Keratinocyte (primary cell): ENCODE data around the gene SYTL2. TPM values are rescaled to one million over a fixed set of nuclear protein-coding genes. Genes with fewer than 3 reads are reported as not detected.

ENCODE experiments used
- DNase-seq: peaks from one replicate; pipeline ENCODE4 v3.0.0-alpha.2; 2011; ENCODE audit warnings: low read depth, missing footprints, low spot score
- FAIRE-seq: peaks from 2 replicates; lab custom pipeline; 2011; peaks lifted over from hg19 to GRCh38; lab: Jason Lieb, UNC
- H2AFZ ChIP-seq: 2 replicates; pipeline ENCODE4 v1.6.0; 2012; ENCODE audit warnings: low read length, control low read depth, inconsistent platforms; ENCODE audit not compliant: control insufficient read depth
- H3K27ac ChIP-seq: 2 replicates; pipeline ENCODE4 v1.5.1; 2011; ENCODE audit warnings: low read length; ENCODE audit not compliant: control insufficient read depth, insufficient read depth
- H3K27me3 ChIP-seq: 3 replicates; pipeline ENCODE4 v1.6.0; 2011; ENCODE audit warnings: low read length; ENCODE audit not compliant: control insufficient read depth, insufficient read depth; ENCODE audit errors: extremely low read depth
- H3K36me3 ChIP-seq, 2 experiments: 2 replicates in 1 of 2; 3 replicates in 1 of 2; pipeline ENCODE4 v1.5.1; 2011; ENCODE audit warnings: low read length in 2 of 2, mild to moderate bottlenecking in 1 of 2; ENCODE audit not compliant: control insufficient read depth in 2 of 2, insufficient read depth in 2 of 2; ENCODE audit errors: extremely low read depth in 1 of 2
- H3K4me1 ChIP-seq: 3 replicates; pipeline ENCODE4 v1.5.1; 2011; ENCODE audit warnings: low read length; ENCODE audit not compliant: control insufficient read depth, insufficient read depth; ENCODE audit errors: extremely low read depth
- H3K4me2 ChIP-seq: 3 replicates; pipeline ENCODE4 v1.6.0; 2011; ENCODE audit warnings: low read depth, low read length; ENCODE audit not compliant: control insufficient read depth, insufficient read depth; ENCODE audit errors: extremely low read depth
- H3K4me3 ChIP-seq, 3 experiments: fragments of 200-600 bp in 1 of 3; sonication (generic) in 1 of 3; 2 replicates in 2 of 3; 3 replicates in 1 of 3; pipeline ENCODE4 v1.5.1; 2011 to 2016; ENCODE audit warnings: low read length in 3 of 3, mild to moderate bottlenecking in 3 of 3, control low read depth in 2 of 3, inconsistent platforms in 1 of 3, low read depth in 1 of 3, mixed read lengths in 1 of 3, mixed run types in 1 of 3, moderate library complexity in 1 of 3; ENCODE audit not compliant: control insufficient read depth in 2 of 3, insufficient read depth in 2 of 3; ENCODE audit errors: extremely low read depth in 1 of 3
- H3K79me2 ChIP-seq: 2 replicates; pipeline ENCODE4 v1.6.0; 2012; ENCODE audit warnings: low read length; ENCODE audit not compliant: control insufficient read depth, insufficient read depth
- H3K9ac ChIP-seq: 3 replicates; pipeline ENCODE4 v1.6.0; 2011; ENCODE audit warnings: low read length; ENCODE audit not compliant: control insufficient read depth, insufficient read depth; ENCODE audit errors: extremely low read depth
- H3K9me1 ChIP-seq: 3 replicates; pipeline ENCODE4 v1.6.0; 2011; ENCODE audit warnings: low read length; ENCODE audit not compliant: control insufficient read depth, insufficient read depth; ENCODE audit errors: extremely low read depth
- H3K9me3 ChIP-seq: 2 replicates; pipeline ENCODE4 v1.5.1; 2012; ENCODE audit warnings: low read depth, low read length; ENCODE audit not compliant: control insufficient read depth
- H4K20me1 ChIP-seq: 3 replicates; pipeline ENCODE4 v1.6.0; 2011; ENCODE audit warnings: low read length; ENCODE audit not compliant: control insufficient read depth, insufficient read depth; ENCODE audit errors: extremely low read depth
- CTCF ChIP-seq, 3 experiments: IDR thresholded peaks in 1 of 3; conservative IDR thresholded peaks in 1 of 3; optimal IDR thresholded peaks in 1 of 3; 2 replicates in 2 of 3; 3 replicates in 1 of 3; pipeline versions ENCODE3 to v1.5.1; 2011; ENCODE audit warnings: low read length in 3 of 3, mild to moderate bottlenecking in 3 of 3, moderate library complexity in 2 of 3, control low read depth in 1 of 3, inconsistent platforms in 1 of 3; ENCODE audit not compliant: insufficient read depth in 2 of 3; ENCODE audit errors: extremely low read depth in 1 of 3
- EZH2 ChIP-seq: IDR thresholded peaks from one replicate; pipeline ENCODE4 v1.6.1; 2012; ENCODE audit warnings: inconsistent platforms, mild to moderate bottlenecking, low read length, moderate library complexity
- dilution Hi-C: fragments of 300-500 bp; cut with MboI; formaldehyde crosslinking; loops from one replicate; pipeline ENCODE4 v1.7.0; 2020; ENCODE audit warnings: low sequenced_read_pairs; ENCODE audit not compliant: extremely low pct_ligation_motif_present
- polyA plus RNA-seq, 5 experiments: library from polyadenylated mRNA; depleted of rRNA in 3 of 5; stranded (reverse) in 3 of 5; stranded (forward) in 1 of 5; unstranded in 1 of 5; fragments of >200 nt; gene quantifications; 1 replicate in 1 of 5; 2 replicates in 3 of 5; 3 replicates in 1 of 5; pipeline versions ENCODE4 v1.2.1 to v1.2.3, GENCODE V29; 2011 to 2012; ENCODE audit warnings: missing spikeins in 2 of 5, low read depth in 1 of 5, low replicate concordance in 1 of 5

Gene SYTL2
- polyA plus RNA-seq, 1 donor (not counting 4 experiments of a cell fraction or from before 2014, with no cell fraction given), result 3.1 TPM

DNA sequence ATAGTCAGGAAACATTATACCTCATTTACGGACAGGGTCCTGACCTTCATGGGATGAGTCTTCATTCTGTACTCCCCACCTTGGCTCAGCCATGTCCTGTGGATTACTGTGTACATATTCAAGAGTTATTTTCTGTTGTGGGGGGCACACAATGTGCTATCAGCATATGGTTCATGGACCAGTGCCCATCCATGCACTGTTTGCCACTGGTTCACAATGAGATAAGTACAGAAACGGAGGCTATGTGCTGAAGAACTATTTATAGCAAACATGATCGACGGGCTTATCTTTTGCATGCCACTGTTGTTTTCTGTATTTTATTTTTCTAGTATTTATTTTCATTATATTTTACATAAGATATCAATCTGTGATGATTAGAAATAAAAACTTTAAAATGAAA, 68.6 kb downstream of the SYTL2 start:
- H3K27me3 ChIP-seq, result no peaks in the 10 kb centered on the region
- H2AFZ ChIP-seq, result no peak overlapping the region
- DNase-seq, result no peak
- no peaks in the 10 kb centered on the region for H3K9me1 ChIP-seq
- dilution Hi-C loops, result no loop called here
- peak overlapping the region; percentile 3 for H3K27ac ChIP-seq
- peaks cover 16% of the 10 kb centered on the region for H3K4me1 ChIP-seq
- no peaks in the 10 kb centered on the region for H3K9me3 ChIP-seq
- H3K36me3 ChIP-seq, result no peaks in the 10 kb centered on the region
- H4K20me1 ChIP-seq, result no peaks in the 10 kb centered on the region
- TF ChIP-seq EZH2, result no peak
- no peak for TF ChIP-seq CTCF (optimal IDR thresholded peaks at IDR 0.05 in 1 of 3, IDR thresholded peaks at IDR 0.05 in 1 of 3, conservative IDR thresholded peaks at IDR 0.05 in 1 of 3; ENCODE audit: extremely low read depth in 1 of 3, insufficient read depth in 2 of 3, low read length in 3 of 3)
- no peak overlapping the region for H3K9ac ChIP-seq
- H3K4me2 ChIP-seq, result no peak overlapping the region
- H3K79me2 ChIP-seq, result no peaks in the 10 kb centered on the region
- no peak overlapping the region for H3K4me3 ChIP-seq
- no peak for FAIRE-seq

DNA sequence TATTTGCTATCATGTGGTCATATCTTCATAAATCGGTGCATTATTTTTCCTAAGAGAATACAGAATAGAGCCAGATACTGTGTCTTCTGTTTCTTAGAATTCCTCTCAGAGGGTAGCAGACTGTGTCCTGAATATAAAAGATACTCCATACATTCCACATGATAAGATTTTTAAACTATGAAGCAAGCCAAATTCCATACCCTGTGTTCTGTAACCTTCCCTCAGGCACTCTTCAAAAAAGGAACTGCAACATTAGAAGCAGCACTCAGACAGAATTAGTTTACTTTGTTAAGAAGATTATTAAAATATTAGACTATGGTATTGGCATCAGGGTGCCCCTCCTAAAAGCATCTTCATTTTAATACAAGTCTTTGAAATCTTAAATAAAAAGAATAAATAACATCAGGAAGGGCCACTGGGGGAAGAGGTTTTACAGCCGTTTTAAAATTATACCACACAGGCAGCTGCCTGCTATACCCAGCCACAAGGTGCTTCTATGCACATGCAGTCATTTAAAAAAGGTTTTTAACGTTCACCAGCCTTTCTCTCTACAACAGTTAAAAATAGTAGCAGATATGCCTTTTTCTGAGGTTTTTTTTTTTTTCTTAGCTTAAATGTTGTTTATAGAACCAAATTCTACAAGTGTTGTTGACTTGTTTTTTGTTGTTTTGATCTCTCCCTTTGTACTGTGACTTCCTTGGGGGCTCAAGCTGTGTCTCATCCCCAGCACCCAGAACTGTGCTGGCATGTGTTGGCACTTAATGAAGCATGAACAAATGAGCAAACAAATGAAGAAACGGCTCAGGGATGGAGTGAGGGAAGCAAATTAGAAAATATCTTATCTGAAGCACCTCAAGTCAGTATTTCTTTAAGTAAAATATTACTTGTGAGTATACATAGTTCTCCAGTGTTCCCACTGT, 70.2 kb downstream of the SYTL2 start:
- H3K27ac ChIP-seq, result no peak overlapping the region
- TF ChIP-seq CTCF (optimal IDR thresholded peaks at IDR 0.05 in 1 of 3, IDR thresholded peaks at IDR 0.05 in 1 of 3, conservative IDR thresholded peaks at IDR 0.05 in 1 of 3; ENCODE audit: extremely low read depth in 1 of 3, insufficient read depth in 2 of 3, low read length in 3 of 3), result no peak
- no peak for TF ChIP-seq EZH2
- H2AFZ ChIP-seq, result no peak overlapping the region
- no peaks in the 10 kb centered on the region for H3K79me2 ChIP-seq
- H3K4me3 ChIP-seq, result no peak overlapping the region
- no peaks in the 10 kb centered on the region for H3K27me3 ChIP-seq
- no peak for FAIRE-seq
- no peak overlapping the region for H3K9ac ChIP-seq
- DNase-seq, result no peak
- no peak overlapping the region for H3K4me2 ChIP-seq
- no peaks in the 10 kb centered on the region for H3K9me3 ChIP-seq
- H3K4me1 ChIP-seq, result peaks cover 16% of the 10 kb centered on the region
- H4K20me1 ChIP-seq, result no peaks in the 10 kb centered on the region
- no peaks in the 10 kb centered on the region for H3K9me1 ChIP-seq
- dilution Hi-C loops, result no loop called here
- H3K36me3 ChIP-seq, result no peaks in the 10 kb centered on the region
